VCaP (cell line): ENCODE results near the gene UBE2J1.

Experiments used
- H3K27ac ChIP-seq: fragments of 450-650 bp; 2 replicates; pipeline ENCODE4 v1.5.1; 2017
- TF ChIP-seq, protein P1 (sequence below): fragments of 450-650 bp; conservative IDR thresholded peaks from 2 replicates; pipeline ENCODE4 v1.5.1; 2017; ENCODE audit warnings: mild to moderate bottlenecking, moderate library complexity

UBE2J1 gene

DNA sequence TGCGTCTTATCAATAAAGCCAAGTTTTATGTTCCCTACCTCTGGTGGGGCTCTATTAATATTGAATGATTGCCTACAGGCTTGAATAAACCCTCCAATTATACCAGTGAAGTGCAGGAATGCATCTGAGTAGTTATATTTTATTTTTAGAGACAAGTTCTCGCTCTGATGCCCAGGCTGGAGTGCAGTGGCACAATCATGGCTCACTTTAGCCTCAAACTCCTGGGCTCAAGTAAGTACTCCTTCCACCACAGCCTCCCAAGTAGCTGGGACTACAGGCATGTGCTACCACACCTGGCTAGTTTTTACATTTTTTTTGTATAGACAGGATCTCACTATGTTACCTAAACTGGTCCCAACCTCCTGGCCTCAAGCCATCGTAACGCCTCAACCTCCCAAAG lies 26.1 kb upstream of the UBE2J1 start:
- TF ChIP-seq, protein P1, sequence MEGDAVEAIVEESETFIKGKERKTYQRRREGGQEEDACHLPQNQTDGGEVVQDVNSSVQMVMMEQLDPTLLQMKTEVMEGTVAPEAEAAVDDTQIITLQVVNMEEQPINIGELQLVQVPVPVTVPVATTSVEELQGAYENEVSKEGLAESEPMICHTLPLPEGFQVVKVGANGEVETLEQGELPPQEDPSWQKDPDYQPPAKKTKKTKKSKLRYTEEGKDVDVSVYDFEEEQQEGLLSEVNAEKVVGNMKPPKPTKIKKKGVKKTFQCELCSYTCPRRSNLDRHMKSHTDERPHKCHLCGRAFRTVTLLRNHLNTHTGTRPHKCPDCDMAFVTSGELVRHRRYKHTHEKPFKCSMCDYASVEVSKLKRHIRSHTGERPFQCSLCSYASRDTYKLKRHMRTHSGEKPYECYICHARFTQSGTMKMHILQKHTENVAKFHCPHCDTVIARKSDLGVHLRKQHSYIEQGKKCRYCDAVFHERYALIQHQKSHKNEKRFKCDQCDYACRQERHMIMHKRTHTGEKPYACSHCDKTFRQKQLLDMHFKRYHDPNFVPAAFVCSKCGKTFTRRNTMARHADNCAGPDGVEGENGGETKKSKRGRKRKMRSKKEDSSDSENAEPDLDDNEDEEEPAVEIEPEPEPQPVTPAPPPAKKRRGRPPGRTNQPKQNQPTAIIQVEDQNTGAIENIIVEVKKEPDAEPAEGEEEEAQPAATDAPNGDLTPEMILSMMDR, result no peak
- peak overlapping the region; percentile 28 for H3K27ac ChIP-seq

GRCh38 chr6:89375427-89376267 lies 23.1 kb upstream of the UBE2J1 start:
- TF ChIP-seq, protein P1, result peak; percentile 14; the same call in 1 of the 2 replicates
- no peak overlapping the region for H3K27ac ChIP-seq

DNA sequence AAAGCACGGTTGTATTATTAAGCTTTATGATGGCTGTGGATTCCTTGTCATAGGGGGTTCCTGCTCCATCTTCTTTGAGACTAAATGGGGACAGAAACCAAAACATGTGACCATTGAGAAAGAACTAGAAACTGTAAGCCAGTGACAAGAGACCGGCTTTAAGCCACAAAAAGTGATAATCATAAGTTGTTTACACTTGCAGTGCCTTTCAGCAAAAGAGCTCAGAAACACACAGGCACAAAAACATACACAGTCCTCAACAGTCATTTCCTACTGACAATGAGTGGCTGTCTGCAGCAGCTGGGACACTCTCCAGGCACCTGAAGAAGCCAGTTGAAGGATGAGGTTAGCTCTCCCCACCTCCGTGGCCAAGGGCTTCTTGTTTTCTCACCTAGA lies 20.0 kb upstream of the UBE2J1 start:
- peak overlapping the region; percentile 13; the same call in 1 of the 2 replicates for H3K27ac ChIP-seq
- TF ChIP-seq, protein P1, result no peak

DNA sequence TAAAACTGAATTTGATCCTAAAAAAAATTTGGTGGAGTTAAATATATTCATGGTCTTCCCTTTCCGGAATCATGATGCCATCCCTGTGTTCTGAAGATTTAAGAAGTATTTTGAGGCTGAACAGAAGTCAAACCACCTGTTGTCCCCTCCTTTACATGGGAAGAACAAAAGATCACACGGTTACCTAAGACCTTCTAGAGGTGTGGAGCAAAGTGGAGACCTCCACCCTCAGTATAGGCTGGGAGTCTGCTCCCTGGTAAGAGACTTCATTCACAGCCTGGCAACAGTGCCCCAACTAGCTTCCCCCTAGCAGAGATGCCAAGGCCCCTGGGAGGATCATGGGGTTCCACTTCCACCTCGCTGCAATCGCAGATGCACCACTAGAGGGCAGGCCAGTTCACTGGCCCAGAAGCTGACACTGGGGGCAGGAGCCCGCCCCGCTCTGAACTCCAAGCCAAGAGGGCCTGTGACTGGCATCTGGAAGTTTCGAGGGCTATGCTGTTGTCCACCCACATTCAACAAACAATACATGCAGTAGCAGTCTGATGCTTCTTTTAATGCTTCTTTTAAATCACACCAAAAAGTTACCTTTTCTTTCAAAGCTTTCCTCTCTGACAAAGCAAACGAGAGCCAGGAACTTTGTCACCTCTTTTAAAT lies 19.5 kb upstream of the UBE2J1 start:
- TF ChIP-seq, protein P1, result peak; percentile 96
- H3K27ac ChIP-seq, result peak overlapping the region; percentile 13; the same call in 1 of the 2 replicates

DNA sequence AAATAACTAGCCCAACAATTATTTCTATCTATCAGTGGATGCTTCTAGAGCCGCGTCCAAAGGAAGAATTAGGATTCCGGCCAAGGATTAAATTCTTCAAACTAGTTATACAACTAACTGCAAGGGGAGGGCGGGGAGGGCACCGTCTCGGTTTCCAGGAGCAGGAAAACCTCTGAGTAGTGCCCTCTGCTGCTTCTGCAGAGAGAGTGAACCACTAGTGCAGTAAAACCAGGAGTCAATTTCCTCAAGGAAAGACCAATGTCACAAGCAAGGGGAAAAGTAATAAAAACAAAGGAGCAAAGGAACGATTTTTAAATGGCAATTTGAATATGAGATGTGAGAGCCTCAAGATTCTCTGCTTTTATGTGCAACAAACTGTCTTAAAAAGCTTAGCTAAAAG lies 16.5 kb upstream of the UBE2J1 start:
- peak overlapping the region; percentile 54 for H3K27ac ChIP-seq
- TF ChIP-seq, protein P1, result peak; percentile 81

DNA sequence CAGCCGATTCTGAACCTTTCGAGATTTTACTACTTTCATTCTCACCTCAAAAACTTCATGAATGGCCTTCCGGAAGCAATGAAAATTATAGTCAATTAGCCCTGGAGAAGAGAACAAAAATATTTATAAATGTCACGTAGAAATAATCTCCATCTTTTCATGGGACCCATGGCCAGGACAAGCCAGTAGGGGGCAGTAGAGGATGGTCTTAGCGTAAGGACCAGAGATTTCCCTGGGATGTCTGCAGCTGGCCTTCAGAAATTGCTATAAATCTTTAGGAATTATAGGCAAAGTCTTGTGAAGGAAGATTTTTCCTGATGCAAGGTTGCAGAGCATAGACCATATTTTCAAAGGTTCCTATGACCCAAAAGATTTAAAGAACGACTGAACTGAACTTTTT lies 15.6 kb upstream of the UBE2J1 start:
- TF ChIP-seq, protein P1, result peak; percentile 57
- H3K27ac ChIP-seq, result peak overlapping the region; percentile 54

DNA sequence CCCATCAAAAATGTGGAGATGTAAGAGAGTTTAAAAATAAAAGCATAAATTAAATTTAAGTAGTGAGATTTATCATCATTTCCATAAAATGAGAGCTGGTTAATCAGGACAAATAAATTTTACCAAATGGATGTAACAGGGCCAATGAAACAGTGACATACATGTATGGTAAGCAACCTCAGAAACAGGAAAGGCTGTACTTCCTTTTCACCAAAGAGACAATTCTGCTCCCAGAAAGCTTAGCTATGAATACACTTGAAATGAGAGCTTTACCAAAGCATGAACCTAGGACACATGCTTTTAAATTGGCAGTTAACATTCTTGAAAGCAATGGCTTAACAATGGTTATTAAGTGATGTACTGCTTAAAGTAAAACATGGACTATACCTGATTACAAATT lies 12.1 kb upstream of the UBE2J1 start:
- H3K27ac ChIP-seq, result no peak overlapping the region
- TF ChIP-seq, protein P1, result no peak
